Ovary (tissue), 9 donors: Measurements from ENCODE around the gene SLC20A1. TPM values are rescaled to one million over a fixed set of nuclear protein-coding genes. Genes with fewer than 3 reads are reported as not detected.

Source experiments
- DNase-seq, 5 donors: peaks; one replicate each; pipeline ENCODE4 v3.0.0-alpha.2; 2019 to 2020
- H3K27ac ChIP-seq, 2 donors: fragments of 200-600 bp; one replicate each; pipeline versions ENCODE4 v1.5.1 to v1.8.0; 2019 to 2022
- H3K27me3 ChIP-seq: fragments of 200-600 bp; one replicate; pipeline ENCODE4 v1.8.0; 2022
- H3K36me3 ChIP-seq: fragments of 200-600 bp; sonication (generic); one replicate; pipeline ENCODE4 v1.5.1; 2019
- H3K4me1 ChIP-seq: one replicate; pipeline ENCODE4 v1.8.1; 2013; ENCODE audit warnings: mild to moderate bottlenecking, moderate library complexity; ENCODE audit not compliant: insufficient read depth
- H3K4me3 ChIP-seq: fragments of 200-600 bp; sonication (generic); one replicate; pipeline ENCODE4 v1.5.1; 2017
- H3K9me3 ChIP-seq, 2 donors: fragments of 200-600 bp in 1 of 2; sonication (generic) in 1 of 2; one replicate each; pipeline versions ENCODE4 v1.5.1 to v1.8.1; 2013 to 2019; ENCODE audit warnings: mild to moderate bottlenecking in 1 of 2, moderate library complexity in 1 of 2
- EP300 ChIP-seq: sonication (generic); formaldehyde crosslinking; IDR thresholded peaks from one replicate; pipeline ENCODE4 v1.6.1; 2017; ENCODE audit warnings: antibody characterized with exemption
- POLR2A ChIP-seq: fragments of 450-650 bp; IDR thresholded peaks from one replicate; pipeline ENCODE4 v1.6.1; 2017; ENCODE audit warnings: antibody characterized with exemption, mild to moderate bottlenecking, moderate library complexity
- WGBS, 3 donors: extraction: QIAGEN DNeasy Blood & Tissue Kit in 1 of 3; methylation state at CpG; one replicate each; pipeline versions ENCODE4 v1.1.5 to v1.1.7; 2013 to 2017; 5-methylcytosine and 5-hydroxymethylcytosine counted together
- intact Hi-C, 4 donors: fragments of 100-400 bp; cut with DNase I; formaldehyde crosslinking; loops; one replicate each; pipeline versions ENCODE4 v1.11.0 to v1.15.1; 2022 to 2023
- polyA plus RNA-seq, 2 donors: library from polyadenylated mRNA; stranded (reverse); fragments of 200-250 nt in 1 of 2; fragments of 350-450 nt in 1 of 2; fragmentation: Illumina TruSeq in 1 of 2; extraction: RNeasy Lipid Tissue Mini Kit (QIAGEN cat#74804) in 1 of 2; gene quantifications; one replicate each; pipeline ENCODE4 v1.2.3, GENCODE V29; 2013 to 2014
- total RNA-seq, 7 donors: library from RNA; depleted of rRNA in 2 of 7; stranded (reverse); fragments of >200 nt in 2 of 7; fragmentation: NEBNext Ultra II Directional in 3 of 7; extraction: Animal tissue kit (Norgen Biotek cat#: 25700) in 3 of 7; gene quantifications; one replicate each; pipeline versions ENCODE4 v1.1.0 to v1.2.4, GENCODE V29; 2016 to 2023
- TF ChIP-seq, protein P1 (sequence below), 3 donors: fragments of 450-650 bp in 2 of 3; fragments of 200-600 bp in 1 of 3; IDR thresholded peaks; one replicate each; pipeline versions ENCODE4 v1.5.1 to v1.8.0; 2016 to 2022; ENCODE audit warnings: antibody characterized with exemption in 3 of 3, mild to moderate bottlenecking in 1 of 3
- donor health status: DM: no; HTN: no; CAD: no; lungs with moderate emphysema.
- donor health status: DM: no; HTN: no; CAD: no.
- donor health status: Bipolar disorder and iron deficiency.
- donor health status: DM: yes; HTN: yes; CAD: no.
- donor health status: DM: no; HTN: no; CAD: no.
- donor health status: DM: yes; HTN: yes; CAD: no.

Gene SLC20A1
- total and polyA plus RNA-seq, 9 donors, result 8.2 to 49.9 (median 19.9) TPM

DNA sequence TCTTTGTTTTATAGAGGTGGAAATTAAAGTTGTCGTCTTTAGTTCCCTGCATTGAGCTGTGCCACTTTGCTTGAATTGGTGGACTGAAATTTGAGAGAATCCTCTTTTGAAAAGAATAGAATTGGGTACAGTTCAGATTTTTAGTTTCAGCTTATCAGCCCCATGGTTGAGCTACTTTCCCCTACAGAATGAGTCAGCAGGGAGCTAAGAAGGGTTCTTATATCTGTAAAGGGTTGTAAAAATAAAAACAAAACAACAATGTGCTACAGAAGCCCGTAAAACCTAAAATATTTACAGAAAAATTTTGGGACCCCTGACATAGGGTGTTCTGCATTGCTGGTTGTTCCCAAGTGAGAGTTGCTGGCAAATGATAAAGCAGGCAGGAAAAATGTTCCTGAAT lies 12.6 kb downstream of the SLC20A1 start:
- no peaks in the 10 kb centered on the region for H3K27me3 ChIP-seq
- no peak overlapping the region for H3K27ac ChIP-seq
- no peak for TF ChIP-seq POLR2A
- no peaks in the 10 kb centered on the region for H3K4me1 ChIP-seq
- H3K36me3 ChIP-seq, result no peaks in the 10 kb centered on the region
- intact Hi-C loops, result no loop called here
- no peak overlapping the region for H3K4me3 ChIP-seq
- H3K9me3 ChIP-seq, result no peaks in the 10 kb centered on the region
- 53 to 67% (median 56%) methylated on average over 2 of the region's 2 CpGs for WGBS, 3 donors
- DNase-seq, result no peak

- WGBS, 3 donors, result 89 to 92% (median 90%) methylated on average over 11 of the region's 11 CpGs
- H3K4me3 ChIP-seq, result no peak overlapping the region
- no peaks in the 10 kb centered on the region for H3K9me3 ChIP-seq
- no peaks in the 10 kb centered on the region for H3K36me3 ChIP-seq
- intact Hi-C loops, result no loop called here
- TF ChIP-seq, protein P1, sequence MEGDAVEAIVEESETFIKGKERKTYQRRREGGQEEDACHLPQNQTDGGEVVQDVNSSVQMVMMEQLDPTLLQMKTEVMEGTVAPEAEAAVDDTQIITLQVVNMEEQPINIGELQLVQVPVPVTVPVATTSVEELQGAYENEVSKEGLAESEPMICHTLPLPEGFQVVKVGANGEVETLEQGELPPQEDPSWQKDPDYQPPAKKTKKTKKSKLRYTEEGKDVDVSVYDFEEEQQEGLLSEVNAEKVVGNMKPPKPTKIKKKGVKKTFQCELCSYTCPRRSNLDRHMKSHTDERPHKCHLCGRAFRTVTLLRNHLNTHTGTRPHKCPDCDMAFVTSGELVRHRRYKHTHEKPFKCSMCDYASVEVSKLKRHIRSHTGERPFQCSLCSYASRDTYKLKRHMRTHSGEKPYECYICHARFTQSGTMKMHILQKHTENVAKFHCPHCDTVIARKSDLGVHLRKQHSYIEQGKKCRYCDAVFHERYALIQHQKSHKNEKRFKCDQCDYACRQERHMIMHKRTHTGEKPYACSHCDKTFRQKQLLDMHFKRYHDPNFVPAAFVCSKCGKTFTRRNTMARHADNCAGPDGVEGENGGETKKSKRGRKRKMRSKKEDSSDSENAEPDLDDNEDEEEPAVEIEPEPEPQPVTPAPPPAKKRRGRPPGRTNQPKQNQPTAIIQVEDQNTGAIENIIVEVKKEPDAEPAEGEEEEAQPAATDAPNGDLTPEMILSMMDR (IDR thresholded peaks at IDR 0.05), result no peak
- TF ChIP-seq POLR2A (no peak), EP300 (no peak)
- H3K27ac ChIP-seq, result no peak overlapping the region
- no peak for DNase-seq
- H3K27me3 ChIP-seq, result no peaks in the 10 kb centered on the region
- no peaks in the 10 kb centered on the region for H3K4me1 ChIP-seq
These were observed 13.3 kb downstream of the SLC20A1 start for GRCh38 chr2:112658839-112659667.

DNA sequence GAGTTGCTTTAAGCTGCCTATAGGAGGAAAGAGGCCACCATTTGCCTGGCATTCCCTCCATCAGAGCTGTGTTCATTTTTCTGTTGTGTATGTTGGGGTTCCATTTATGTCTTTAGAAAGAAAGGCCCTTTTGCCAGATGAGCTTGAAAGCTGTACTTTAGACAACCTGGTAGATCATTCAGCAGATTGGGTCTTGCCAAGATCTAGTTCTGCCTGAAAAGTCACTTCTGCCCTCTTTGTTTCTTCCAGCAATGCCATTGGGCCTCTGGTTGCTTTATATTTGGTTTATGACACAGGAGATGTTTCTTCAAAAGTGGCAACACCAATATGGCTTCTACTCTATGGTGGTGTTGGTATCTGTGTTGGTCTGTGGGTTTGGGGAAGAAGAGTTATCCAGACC lies 14.4 kb downstream of the SLC20A1 start:
- intact Hi-C loops, result no loop called here
- Histone ChIP-seq H3K27me3 (no peaks in the 10 kb centered on the region), H3K4me1 (no peaks in the 10 kb centered on the region), H3K9me3 (no peaks in the 10 kb centered on the region), H3K36me3 (no peaks in the 10 kb centered on the region), H3K4me3 (no peak overlapping the region), H3K27ac (no peak overlapping the region)
- DNase-seq, result no peak
- TF ChIP-seq EP300, result no peak
- no peak for TF ChIP-seq POLR2A
- TF ChIP-seq, protein P1 (IDR thresholded peaks at IDR 0.05), result no peak

DNA sequence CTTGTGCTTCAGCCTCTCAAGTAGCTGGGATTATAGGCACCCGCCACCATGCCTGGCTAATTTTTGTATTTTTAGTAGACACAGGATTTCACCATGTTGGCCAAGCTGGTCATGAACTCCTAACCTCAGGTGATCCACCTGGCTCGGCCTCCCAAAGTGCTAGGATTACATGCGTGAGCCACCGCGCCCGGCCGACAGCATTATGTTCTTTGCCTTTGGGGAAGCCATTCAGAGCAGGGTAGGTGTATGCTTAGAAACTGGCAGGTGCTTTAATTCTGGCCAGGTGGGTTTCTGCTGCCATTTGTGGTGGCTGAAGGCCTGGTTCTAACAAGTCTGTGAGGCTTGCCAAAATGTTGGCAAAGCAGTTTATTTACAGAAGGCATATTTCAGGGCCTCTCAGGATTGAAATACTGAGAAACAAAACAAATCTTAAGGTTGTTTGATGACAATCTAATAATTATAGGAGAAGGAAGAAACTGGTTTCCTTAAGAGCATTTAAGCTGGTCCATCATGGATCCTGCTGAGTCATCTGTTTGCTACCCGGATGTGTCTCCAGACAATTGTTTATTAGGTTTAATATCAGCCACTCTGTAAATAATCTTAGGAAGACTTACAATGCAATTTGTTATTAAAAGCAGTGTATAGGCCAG lies 16.0 kb downstream of the SLC20A1 start:
- Histone ChIP-seq H3K9me3 (no peaks in the 10 kb centered on the region), H3K27ac (no peak overlapping the region), H3K36me3 (no peaks in the 10 kb centered on the region), H3K4me1 (no peaks in the 10 kb centered on the region), H3K27me3 (no peaks in the 10 kb centered on the region), H3K4me3 (no peak overlapping the region)
- WGBS, 3 donors, result 89 to 91% (median 90%) methylated on average over 8 of the region's 8 CpGs
- no peak for DNase-seq
- intact Hi-C loops, result no loop called here
- TF ChIP-seq POLR2A, result no peak
- TF ChIP-seq EP300, result no peak
- TF ChIP-seq, protein P1 (IDR thresholded peaks at IDR 0.05), result no peak

GRCh38 chr2:112662704-112663103 lies 17.0 kb downstream of the SLC20A1 start:
- Histone ChIP-seq H3K27me3 (no peaks in the 10 kb centered on the region), H3K27ac (no peak overlapping the region), H3K36me3 (no peaks in the 10 kb centered on the region), H3K9me3 (no peaks in the 10 kb centered on the region), H3K4me3 (no peak overlapping the region), H3K4me1 (no peaks in the 10 kb centered on the region)
- DNase-seq, result no peak
- TF ChIP-seq POLR2A, result no peak
- TF ChIP-seq, protein P1 (IDR thresholded peaks at IDR 0.05), result no peak
- TF ChIP-seq EP300, result no peak
- 94 to 96% (median 95%) methylated on average over 3 of the region's 3 CpGs for WGBS, 3 donors
- intact Hi-C loops, result no loop called here
